ENCODE results near the gene PPP6R2.

DNA sequence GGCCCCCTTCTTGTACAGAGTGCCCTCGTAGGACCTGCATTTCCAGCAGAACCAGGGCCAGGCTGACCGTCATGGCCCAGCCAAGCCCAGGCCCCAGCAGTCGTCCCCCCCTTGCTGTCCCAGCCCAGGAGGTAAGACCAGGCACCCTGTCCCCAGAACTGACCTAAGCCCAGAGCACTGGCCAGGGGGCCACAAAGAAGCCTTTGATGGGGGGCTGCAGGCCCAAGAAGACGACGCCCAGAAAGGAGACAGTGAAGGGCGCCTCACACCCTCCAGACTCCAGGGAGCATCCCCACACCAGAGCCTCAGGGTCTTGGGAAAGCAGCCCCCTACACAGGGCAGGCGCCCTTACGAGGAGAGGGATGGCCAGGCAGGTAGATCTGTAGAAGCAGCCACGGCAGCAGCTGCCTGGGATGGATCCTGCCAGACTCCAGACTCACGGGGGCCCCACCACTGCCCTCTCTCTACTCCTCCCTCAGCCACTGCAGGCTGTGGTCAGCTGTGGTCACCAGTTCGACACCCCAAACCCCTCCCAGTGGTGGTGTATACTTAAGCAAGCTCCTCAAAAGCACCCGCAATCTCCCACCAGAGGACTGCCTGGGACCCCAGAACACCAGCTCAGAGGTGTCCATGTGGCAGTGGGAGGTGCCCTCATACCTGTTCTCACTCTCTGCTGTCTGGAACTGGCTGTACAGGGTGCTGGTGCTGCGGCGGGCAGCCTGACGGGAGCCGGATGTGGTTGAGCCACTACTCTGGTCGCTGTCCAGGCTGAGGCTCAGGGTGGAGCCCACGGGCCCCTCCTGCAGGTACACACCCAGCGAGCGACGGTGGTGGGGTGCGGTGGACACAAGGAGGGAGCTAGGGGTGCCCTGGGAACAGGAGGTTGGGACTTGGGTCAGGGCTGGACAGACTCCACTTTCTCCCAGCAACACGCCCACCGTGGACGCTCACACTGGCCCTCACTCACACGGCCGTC, 104.7 kb downstream of the PPP6R2 start:
- TF ChIP-seq EP300 (conservative IDR thresholded peaks at IDR 0.05; ENCODE audit: poor library complexity, severe bottlenecking) (no peak), CTCF (IDR thresholded peaks at IDR 0.05; ENCODE audit: poor library complexity, severe bottlenecking) (no peak), MXI1 (conservative IDR thresholded peaks at IDR 0.05; ENCODE audit: poor library complexity, severe bottlenecking) (no peak), TAF1 (IDR thresholded peaks at IDR 0.05; ENCODE audit: low read depth) (no peak), POLR2AphosphoS5 (IDR thresholded peaks at IDR 0.05) (no peak), EZH2 (IDR thresholded peaks at IDR 0.05; ENCODE audit: borderline replicate concordance, insufficient read depth, low read length, poor library complexity, severe bottlenecking) (no peak), SMC3 (conservative IDR thresholded peaks at IDR 0.05; ENCODE audit: poor library complexity) (no peak), RAD21 (conservative IDR thresholded peaks at IDR 0.05) (no peak)
- TF ChIP-seq, protein P1, sequence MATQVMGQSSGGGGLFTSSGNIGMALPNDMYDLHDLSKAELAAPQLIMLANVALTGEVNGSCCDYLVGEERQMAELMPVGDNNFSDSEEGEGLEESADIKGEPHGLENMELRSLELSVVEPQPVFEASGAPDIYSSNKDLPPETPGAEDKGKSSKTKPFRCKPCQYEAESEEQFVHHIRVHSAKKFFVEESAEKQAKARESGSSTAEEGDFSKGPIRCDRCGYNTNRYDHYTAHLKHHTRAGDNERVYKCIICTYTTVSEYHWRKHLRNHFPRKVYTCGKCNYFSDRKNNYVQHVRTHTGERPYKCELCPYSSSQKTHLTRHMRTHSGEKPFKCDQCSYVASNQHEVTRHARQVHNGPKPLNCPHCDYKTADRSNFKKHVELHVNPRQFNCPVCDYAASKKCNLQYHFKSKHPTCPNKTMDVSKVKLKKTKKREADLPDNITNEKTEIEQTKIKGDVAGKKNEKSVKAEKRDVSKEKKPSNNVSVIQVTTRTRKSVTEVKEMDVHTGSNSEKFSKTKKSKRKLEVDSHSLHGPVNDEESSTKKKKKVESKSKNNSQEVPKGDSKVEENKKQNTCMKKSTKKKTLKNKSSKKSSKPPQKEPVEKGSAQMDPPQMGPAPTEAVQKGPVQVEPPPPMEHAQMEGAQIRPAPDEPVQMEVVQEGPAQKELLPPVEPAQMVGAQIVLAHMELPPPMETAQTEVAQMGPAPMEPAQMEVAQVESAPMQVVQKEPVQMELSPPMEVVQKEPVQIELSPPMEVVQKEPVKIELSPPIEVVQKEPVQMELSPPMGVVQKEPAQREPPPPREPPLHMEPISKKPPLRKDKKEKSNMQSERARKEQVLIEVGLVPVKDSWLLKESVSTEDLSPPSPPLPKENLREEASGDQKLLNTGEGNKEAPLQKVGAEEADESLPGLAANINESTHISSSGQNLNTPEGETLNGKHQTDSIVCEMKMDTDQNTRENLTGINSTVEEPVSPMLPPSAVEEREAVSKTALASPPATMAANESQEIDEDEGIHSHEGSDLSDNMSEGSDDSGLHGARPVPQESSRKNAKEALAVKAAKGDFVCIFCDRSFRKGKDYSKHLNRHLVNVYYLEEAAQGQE (IDR thresholded peaks at IDR 0.05; ENCODE audit: borderline replicate concordance), result no peak

All from neural cell (in vitro differentiated cells).